HG02973 (cell line): ENCODE results near the gene RAB23.

Experiments used
- ATAC-seq: cut with Tn5 transposase; IDR thresholded peaks from one replicate; pipeline ENCODE4 v1.9.1; 2021; ENCODE audit warnings: moderate library complexity; ENCODE audit not compliant: unreplicated experiment

The RAB23 gene

GRCh38 chr6:57138026-57138425, 84.1 kb downstream of the RAB23 start:
- ATAC-seq = no peak

GRCh38 chr6:57137350-57137749, 84.8 kb downstream of the RAB23 start:
- ATAC-seq = no peak
